Astrocyte (in vitro differentiated cells and primary cell): Measurements from ENCODE around the gene DPF3.

Experiments
- EZH2 ChIP-seq: IDR thresholded peaks from 2 replicates; pipeline ENCODE4 v1.6.1; 2012; ENCODE audit warnings: mild to moderate bottlenecking, low read length, inconsistent platforms; ENCODE audit not compliant: insufficient read depth
- TF ChIP-seq, protein P1 (sequence below): IDR thresholded peaks from 2 replicates; pipeline ENCODE4 v1.5.1; 2011; ENCODE audit warnings: low read depth, mild to moderate bottlenecking, inconsistent platforms, low read length, moderate library complexity; ENCODE audit not compliant: insufficient read depth

- TF ChIP-seq, protein P1, sequence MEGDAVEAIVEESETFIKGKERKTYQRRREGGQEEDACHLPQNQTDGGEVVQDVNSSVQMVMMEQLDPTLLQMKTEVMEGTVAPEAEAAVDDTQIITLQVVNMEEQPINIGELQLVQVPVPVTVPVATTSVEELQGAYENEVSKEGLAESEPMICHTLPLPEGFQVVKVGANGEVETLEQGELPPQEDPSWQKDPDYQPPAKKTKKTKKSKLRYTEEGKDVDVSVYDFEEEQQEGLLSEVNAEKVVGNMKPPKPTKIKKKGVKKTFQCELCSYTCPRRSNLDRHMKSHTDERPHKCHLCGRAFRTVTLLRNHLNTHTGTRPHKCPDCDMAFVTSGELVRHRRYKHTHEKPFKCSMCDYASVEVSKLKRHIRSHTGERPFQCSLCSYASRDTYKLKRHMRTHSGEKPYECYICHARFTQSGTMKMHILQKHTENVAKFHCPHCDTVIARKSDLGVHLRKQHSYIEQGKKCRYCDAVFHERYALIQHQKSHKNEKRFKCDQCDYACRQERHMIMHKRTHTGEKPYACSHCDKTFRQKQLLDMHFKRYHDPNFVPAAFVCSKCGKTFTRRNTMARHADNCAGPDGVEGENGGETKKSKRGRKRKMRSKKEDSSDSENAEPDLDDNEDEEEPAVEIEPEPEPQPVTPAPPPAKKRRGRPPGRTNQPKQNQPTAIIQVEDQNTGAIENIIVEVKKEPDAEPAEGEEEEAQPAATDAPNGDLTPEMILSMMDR, result no peak
- TF ChIP-seq EZH2, result no peak
Observed at GRCh38 chr14:72715215-72715849, 178.6 kb downstream of the DPF3 start.
